Ishikawa (cell line): ENCODE results near the gene ENPEP.

Source experiments
- CEBPB ChIP-seq: IDR thresholded peaks from 2 replicates; pipeline ENCODE4 v1.6.1; 2012
- EGR1 ChIP-seq: IDR thresholded peaks from 2 replicates; pipeline ENCODE4 v1.6.1; 2012
- MAX ChIP-seq: IDR thresholded peaks from 2 replicates; pipeline ENCODE4 v1.6.1; 2012
- TCF12 ChIP-seq: IDR thresholded peaks from 2 replicates; pipeline ENCODE4 v1.6.1; 2012; ENCODE audit warnings: low read depth
- TEAD4 ChIP-seq: IDR thresholded peaks from 2 replicates; pipeline ENCODE4 v1.6.1; 2012

- TF ChIP-seq TCF12, result no peak
- no peak for TF ChIP-seq MAX
- no peak for TF ChIP-seq CEBPB
- no peak for TF ChIP-seq EGR1
- TF ChIP-seq TEAD4, result no peak
These were observed 57.6 kb downstream of the ENPEP start for GRCh38 chr4:110533590-110533910.
